ENCODE measurements around the gene ATF7. TPM values are rescaled to one million over a fixed set of nuclear protein-coding genes. Genes with fewer than 3 reads are reported as not detected.

The ATF7 gene
- total and polyA plus RNA-seq, 2 of the 13 experiments (the other 11 are each of a cell fraction or from before 2014, with no cell fraction given): 9.6 to 16.2 TPM

- no peak for TF ChIP-seq FOXO4 (CRISPR knock-in tag; conservative IDR thresholded peaks at IDR 0.05)
- 0 out of 2 replicates have a peak, but pooled peaks have one; percentile 69 for TF ChIP-seq ZNF205 (CRISPR knock-in tag; IDR thresholded peaks at IDR 0.05)
- no peak for TF ChIP-seq KDM1A (CRISPR knock-in tag; IDR thresholded peaks at IDR 0.05)
- peak; percentile 81; the same call in 1 of the 2 replicates for TF ChIP-seq ZNF30 (CRISPR knock-in tag; IDR thresholded peaks at IDR 0.05)
- TF ChIP-seq CENPX (CRISPR knock-in tag; IDR thresholded peaks at IDR 0.05): no peak
- TF ChIP-seq KLF11 (CRISPR knock-in tag; IDR thresholded peaks at IDR 0.05): no peak
- TF ChIP-seq U2AF2 (IDR thresholded peaks at IDR 0.05; ENCODE audit: low read depth, low read length): no peak
- TF ChIP-seq ZBTB7B (CRISPR knock-in tag; IDR thresholded peaks at IDR 0.05): peak; percentile 16; the same call in 1 of the 2 replicates
- TF ChIP-seq PHF5A (CRISPR knock-in tag; IDR thresholded peaks at IDR 0.05; ENCODE audit: low read depth, unreplicated experiment): no peak
- peak; percentile 86; the same call in 1 of the 2 replicates for TF ChIP-seq ZNF780A (CRISPR knock-in tag; IDR thresholded peaks at IDR 0.05)
- TF ChIP-seq WIZ (CRISPR knock-in tag; IDR thresholded peaks at IDR 0.05): no peak
- TF ChIP-seq ARNTL (CRISPR knock-in tag; IDR thresholded peaks at IDR 0.05): 0 out of 2 replicates have a peak, but pooled peaks have one; percentile 51
- peak; percentile 83 for TF ChIP-seq HCFC1 (IDR thresholded peaks at IDR 0.05; ENCODE audit: low read depth, low read length)
- peak; percentile 97 for TF ChIP-seq SRY (CRISPR knock-in tag; IDR thresholded peaks at IDR 0.05)
- no peak for TF ChIP-seq PLRG1 (conservative IDR thresholded peaks at IDR 0.05)
- peak; percentile 88 for TF ChIP-seq ZNF572 (CRISPR knock-in tag; IDR thresholded peaks at IDR 0.05)
- peak; percentile 37; the same call in 1 of the 2 replicates for TF ChIP-seq ARID5B (CRISPR knock-in tag; IDR thresholded peaks at IDR 0.05)
- no peak for TF ChIP-seq PTBP1 (IDR thresholded peaks at IDR 0.05; ENCODE audit: low read depth, low read length, poor library complexity, severe bottlenecking)
- TF ChIP-seq SRSF1 (optimal IDR thresholded peaks at IDR 0.05; ENCODE audit: low read depth, low read length): peak; percentile 80
- no peak for TF ChIP-seq ZNF430 (CRISPR knock-in tag; IDR thresholded peaks at IDR 0.05)
- peak; percentile 59; the same call in 1 of the 2 replicates for TF ChIP-seq ZFP82 (CRISPR knock-in tag; IDR thresholded peaks at IDR 0.05; ENCODE audit: borderline replicate concordance)
- TF ChIP-seq ZNF776 (CRISPR knock-in tag; IDR thresholded peaks at IDR 0.05): no peak
- TF ChIP-seq ZNF331 (CRISPR knock-in tag; IDR thresholded peaks at IDR 0.05): no peak
- TF ChIP-seq GPN1 (CRISPR knock-in tag; IDR thresholded peaks at IDR 0.05; ENCODE audit: borderline replicate concordance): no peak
- TF ChIP-seq E2F1 (CRISPR knock-in tag; IDR thresholded peaks at IDR 0.05): no peak
Observed at GRCh38 chr12:53500776-53501614, 125.2 kb downstream of the ATF7 start, which contains the start of gene TARBP2 (continued).

Data from HepG2 (cell line).